H9 (cell line): ENCODE results near the gene STYXL2. TPM values are rescaled to one million over a fixed set of nuclear protein-coding genes. Genes with fewer than 3 reads are reported as not detected.

Source experiments
- DNase-seq: peaks from one replicate; pipeline ENCODE4 v3.0.0-alpha.2; 2017
- H2AFZ ChIP-seq: one replicate; pipeline ENCODE4 v1.6.1; 2013; ENCODE audit warnings: mild to moderate bottlenecking, low read length, control low read depth, moderate library complexity
- H2AK5ac ChIP-seq: 2 replicates; pipeline ENCODE4 v1.6.1; 2013; ENCODE audit warnings: low read length, control low read depth, mixed read lengths; ENCODE audit not compliant: insufficient read length
- H2BK120ac ChIP-seq: one replicate; pipeline ENCODE4 v1.6.1; 2013; ENCODE audit warnings: low read depth, mild to moderate bottlenecking, low read length, control low read depth, inconsistent platforms; ENCODE audit not compliant: poor library complexity, severe bottlenecking
- H2BK12ac ChIP-seq: 2 replicates; pipeline ENCODE4 v1.6.1; 2013; ENCODE audit warnings: low read length, control low read depth, mixed read lengths, low read depth; ENCODE audit not compliant: insufficient read length
- H2BK15ac ChIP-seq: 2 replicates; pipeline ENCODE4 v1.6.1; 2013; ENCODE audit warnings: low read depth, low read length, control low read depth
- H2BK20ac ChIP-seq: one replicate; pipeline ENCODE4 v1.6.1; 2013; ENCODE audit warnings: low read depth, mild to moderate bottlenecking, low read length, control low read depth, inconsistent platforms; ENCODE audit not compliant: poor library complexity, severe bottlenecking
- H2BK5ac ChIP-seq: 2 replicates; pipeline ENCODE4 v1.6.1; 2013; ENCODE audit warnings: low read length, control low read depth, mixed read lengths; ENCODE audit not compliant: insufficient read length
- H3K14ac ChIP-seq: 2 replicates; pipeline ENCODE4 v1.6.1; 2013; ENCODE audit warnings: low read length, control low read depth; ENCODE audit not compliant: insufficient read depth
- H3K18ac ChIP-seq: 2 replicates; pipeline ENCODE4 v1.6.1; 2013; ENCODE audit warnings: low read depth, mild to moderate bottlenecking, mixed read lengths, low read length, control low read depth; ENCODE audit not compliant: insufficient read length
- H3K23ac ChIP-seq: 2 replicates; pipeline ENCODE4 v1.6.1; 2013; ENCODE audit warnings: low read length, control low read depth, mixed read lengths, low read depth; ENCODE audit not compliant: insufficient read length
- H3K23me2 ChIP-seq: 2 replicates; pipeline ENCODE4 v1.6.1; 2013; ENCODE audit warnings: low read depth, mild to moderate bottlenecking, mixed read lengths, low read length, control low read depth; ENCODE audit not compliant: insufficient read length, poor library complexity, severe bottlenecking
- H3K27ac ChIP-seq: 2 replicates; pipeline ENCODE4 v1.5.1; 2013; ENCODE audit warnings: low read length, control low read depth, mixed read lengths, low read depth; ENCODE audit not compliant: insufficient read length
- H3K27me3 ChIP-seq: 2 replicates; pipeline ENCODE4 v1.6.1; 2013; ENCODE audit warnings: low read length, control low read depth, inconsistent platforms; ENCODE audit not compliant: insufficient read depth
- H3K4ac ChIP-seq: 2 replicates; pipeline ENCODE4 v1.6.1; 2013; ENCODE audit warnings: low read depth, mild to moderate bottlenecking, control low read depth, inconsistent platforms, low read length, moderate library complexity
- H3K4me1 ChIP-seq: 2 replicates; pipeline ENCODE4 v1.6.1; 2013; ENCODE audit warnings: low read length, control low read depth, inconsistent platforms; ENCODE audit not compliant: insufficient read depth
- H3K4me2 ChIP-seq: 2 replicates; pipeline ENCODE4 v1.6.1; 2013; ENCODE audit warnings: low read length, control low read depth, mixed read lengths; ENCODE audit not compliant: insufficient read length, insufficient read depth
- H3K56ac ChIP-seq: 2 replicates; pipeline ENCODE4 v1.6.1; 2013; ENCODE audit warnings: low read depth, mild to moderate bottlenecking, mixed read lengths, low read length, control low read depth; ENCODE audit not compliant: insufficient read length
- H3K79me1 ChIP-seq: 2 replicates; pipeline ENCODE4 v1.6.1; 2013; ENCODE audit warnings: low read depth, mild to moderate bottlenecking, moderate library complexity, low read length, control low read depth, inconsistent platforms; ENCODE audit not compliant: insufficient read depth, poor library complexity, severe bottlenecking
- H3K79me2 ChIP-seq: 2 replicates; pipeline ENCODE4 v1.6.1; 2013; ENCODE audit warnings: low read length, control low read depth, inconsistent platforms; ENCODE audit not compliant: insufficient read depth
- H3K9ac ChIP-seq: 2 replicates; pipeline ENCODE4 v1.6.1; 2013; ENCODE audit warnings: low read length, control low read depth, mixed read lengths; ENCODE audit not compliant: insufficient read length; ENCODE audit errors: extremely low read depth
- H3K9me3 ChIP-seq: one replicate; pipeline ENCODE4 v1.6.1; 2013; ENCODE audit warnings: low read depth, low read length, inconsistent platforms; ENCODE audit not compliant: control insufficient read depth
- H3T11ph ChIP-seq: one replicate; pipeline ENCODE4 v1.6.1; 2013; ENCODE audit warnings: mild to moderate bottlenecking, low read length, control low read depth, inconsistent platforms
- H4K20me1 ChIP-seq: one replicate; pipeline ENCODE4 v1.6.1; 2013; ENCODE audit not compliant: control insufficient read depth, insufficient read length, insufficient read depth
- H4K5ac ChIP-seq: 2 replicates; pipeline ENCODE4 v1.6.1; 2013; ENCODE audit warnings: low read depth, mild to moderate bottlenecking, mixed read lengths, low read length, control low read depth; ENCODE audit not compliant: insufficient read length
- H4K8ac ChIP-seq: replicated peaks from 2 replicates; pipeline ENCODE4 v1.6.1; 2013; ENCODE audit warnings: low read length, control low read depth, mixed read lengths, low read depth; ENCODE audit not compliant: insufficient read length
- H4K91ac ChIP-seq: 2 replicates; pipeline ENCODE4 v1.6.1; 2013; ENCODE audit warnings: low read depth, mild to moderate bottlenecking, moderate library complexity, mixed read lengths, low read length, control low read depth; ENCODE audit not compliant: insufficient read length
- H3K27ac Mint-ChIP-seq, 3 experiments: 2 replicates in 2 of 3; 3 replicates in 1 of 3; pipeline ENCODE4 v1.8.0; 2020 to 2021; ENCODE audit warnings: mixed read lengths in 3 of 3, mild to moderate bottlenecking in 1 of 3, moderate library complexity in 1 of 3
- H3K27me3 Mint-ChIP-seq: 2 replicates; pipeline ENCODE4 v1.8.0; 2021; ENCODE audit warnings: low read depth, mild to moderate bottlenecking, moderate library complexity, mixed read lengths
- H3K36me3 Mint-ChIP-seq, 3 experiments: 2 replicates in 2 of 3; 3 replicates in 1 of 3; pipeline ENCODE4 v1.8.0; 2020 to 2021; ENCODE audit warnings: low read depth in 3 of 3, mixed read lengths in 3 of 3; ENCODE audit not compliant: insufficient read depth in 1 of 3
- H3K4me1 Mint-ChIP-seq, 2 experiments: 2 replicates each; pipeline ENCODE4 v1.8.0; 2020; ENCODE audit warnings: mixed read lengths in 2 of 2
- H3K4me3 Mint-ChIP-seq, 2 experiments: 2 replicates in 1 of 2; 3 replicates in 1 of 2; pipeline ENCODE4 v1.8.0; 2020 to 2021; ENCODE audit warnings: mild to moderate bottlenecking in 2 of 2, mixed read lengths in 2 of 2, moderate library complexity in 1 of 2
- H3K9me3 Mint-ChIP-seq, 2 experiments: 2 replicates in 1 of 2; 3 replicates in 1 of 2; pipeline ENCODE4 v1.8.0; 2020; ENCODE audit warnings: mild to moderate bottlenecking in 2 of 2, mixed read lengths in 2 of 2, moderate library complexity in 1 of 2
- CTCF ChIP-seq: fragments of 200-600 bp; sonication (generic); conservative IDR thresholded peaks from 3 replicates; pipeline ENCODE4 v1.8.0; 2021; ENCODE audit warnings: antibody characterized with exemption, mild to moderate bottlenecking
- WGBS: extraction: QIAGEN DNeasy Blood & Tissue Kit; methylation state at CpG from one replicate; pipeline ENCODE4 v1.1.7; 2013; ENCODE audit warnings: missing lambda C conversion rate, low lambda C conversion rate, mixed read lengths; ENCODE audit not compliant: insufficient read length; ENCODE audit errors: extremely low coverage; 5-methylcytosine and 5-hydroxymethylcytosine counted together
- total RNA-seq: library from RNA; stranded (reverse); gene quantifications from 2 replicates; pipeline ENCODE4 v1.2.1, GENCODE V29; 2021

STYXL2 gene
- total RNA-seq, 1 experiment from 2014 or later = 0.09 TPM

GRCh38 chr1:167141963-167142362 is 48.1 kb downstream of the STYXL2 start:
- no peak overlapping the region for H3K18ac ChIP-seq

More at GRCh38 chr1:167141963-167142362, 48.1 kb downstream of the STYXL2 start:
- no CpG with 5 or more reads among the region's 3 CpGs for WGBS
- no peak overlapping the region for H2BK20ac ChIP-seq
- H3K14ac ChIP-seq = no peak overlapping the region
- no peak overlapping the region for H3K27ac ChIP-seq
- H3K23me2 ChIP-seq = no peaks in the 10 kb centered on the region
- TF ChIP-seq CTCF = no peak
- DNase-seq = no peak
- H2BK5ac ChIP-seq = no peak overlapping the region
- H3K4ac ChIP-seq = no peak overlapping the region
- H3K9me3 ChIP-seq = no peaks in the 10 kb centered on the region
- no peaks in the 10 kb centered on the region for H3K79me1 ChIP-seq
- no peak overlapping the region for H4K5ac ChIP-seq
- H4K8ac ChIP-seq = no peak overlapping the region
- H3K56ac ChIP-seq = no peak overlapping the region
- no peak overlapping the region for H3K27ac Mint-ChIP-seq
- H2BK12ac ChIP-seq = no peak overlapping the region
- H4K91ac ChIP-seq = no peak overlapping the region
- peaks cover 3 to 16% (median 8%) of the 10 kb centered on the region in 3 experiments; a peak in 6 of 7 replicates for H3K36me3 Mint-ChIP-seq
- no peaks in the 10 kb centered on the region for H4K20me1 ChIP-seq
- no peak overlapping the region for H2AK5ac ChIP-seq
- no peak overlapping the region for H3K4me3 Mint-ChIP-seq
- H3K4me1 ChIP-seq = peaks cover 2% of the 10 kb centered on the region; the same call in 1 of the 2 replicates
- no peak overlapping the region for H3K23ac ChIP-seq
- no peak overlapping the region for H3K4me2 ChIP-seq
- peaks cover 34 to 35% of the 10 kb centered on the region in 2 experiments for H3K4me1 Mint-ChIP-seq
- no peak overlapping the region for H2AFZ ChIP-seq
- H3K79me2 ChIP-seq = no peaks in the 10 kb centered on the region
- no peak overlapping the region for H3T11ph ChIP-seq
- H3K27me3 ChIP-seq = no peaks in the 10 kb centered on the region
- no peak overlapping the region for H2BK120ac ChIP-seq
- H2BK15ac ChIP-seq = no peak overlapping the region
- no peaks in the 10 kb centered on the region for H3K27me3 Mint-ChIP-seq
- peaks cover 7 to 13% of the 10 kb centered on the region in 2 experiments; a peak in 4 of 5 replicates for H3K9me3 Mint-ChIP-seq
- H3K9ac ChIP-seq = no peak overlapping the region

Other genes with a start within 250 kb of the STYXL2 start
- gene TADA1, start 217.8 kb upstream of the STYXL2 start, total RNA-seq = 19.5 and 20.7 TPM in 2 replicates
- gene ILDR2, start 118.5 kb upstream of the STYXL2 start, total RNA-seq = 1.1 and 1.7 TPM in 2 replicates
- not detected in 2 replicates for gene MAEL, start 104.8 kb upstream of the STYXL2 start, total RNA-seq
- gene GPA33, start 3.7 kb upstream of the STYXL2 start, total RNA-seq = 0.11 TPM in 1 of 2 replicates, not detected in the other
- gene POU2F1, start 126.8 kb downstream of the STYXL2 start, total RNA-seq = 54.8 and 62.5 TPM in 2 replicates